ENCODE results near the gene ASPSCR1. TPM values are rescaled to one million over a fixed set of nuclear protein-coding genes. Genes with fewer than 3 reads are reported as not detected.

Gene ASPSCR1
- total and polyA plus RNA-seq, 2 of the 8 experiments (the other 6 are each of a cell fraction or from before 2014, with no cell fraction given): 33.3 to 43.7 TPM

DNA sequence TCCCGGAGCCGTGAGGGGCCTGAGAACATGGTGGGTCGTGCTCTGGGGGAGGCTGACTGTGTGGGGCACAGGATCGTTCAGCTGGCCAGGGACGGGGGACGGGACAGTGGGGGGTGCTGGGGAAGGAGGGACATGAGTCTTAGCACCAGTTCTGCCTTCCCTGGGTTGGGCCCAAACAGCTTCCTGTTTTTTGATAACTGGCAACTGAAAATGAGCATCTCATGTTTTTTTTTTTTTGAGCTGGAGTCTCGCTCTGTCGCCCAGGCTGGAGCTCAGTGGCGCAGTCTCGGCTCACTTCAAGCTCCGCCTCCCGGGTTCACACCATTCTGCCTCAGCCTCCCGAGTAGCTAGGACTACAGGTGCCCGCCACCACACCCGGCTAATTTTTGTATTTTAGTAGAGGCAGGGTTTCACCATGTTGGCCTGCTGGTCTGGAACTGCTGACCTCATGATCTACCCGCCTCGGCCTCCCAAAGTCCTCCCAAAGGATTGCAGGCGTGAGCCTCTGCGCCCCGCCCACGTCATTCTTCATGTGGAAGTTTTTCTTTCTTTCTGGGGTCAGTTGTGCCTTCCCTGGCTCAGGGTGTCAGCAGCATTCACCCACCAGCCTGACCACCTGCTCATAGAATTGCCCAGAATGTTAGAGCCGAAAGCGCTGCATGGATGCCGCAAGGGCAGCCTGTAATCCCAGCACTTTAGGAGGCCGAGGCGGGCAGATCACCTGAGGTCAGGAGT lies 6.4 kb downstream of the ASPSCR1 start (continued):
- TF ChIP-seq, protein P1, sequence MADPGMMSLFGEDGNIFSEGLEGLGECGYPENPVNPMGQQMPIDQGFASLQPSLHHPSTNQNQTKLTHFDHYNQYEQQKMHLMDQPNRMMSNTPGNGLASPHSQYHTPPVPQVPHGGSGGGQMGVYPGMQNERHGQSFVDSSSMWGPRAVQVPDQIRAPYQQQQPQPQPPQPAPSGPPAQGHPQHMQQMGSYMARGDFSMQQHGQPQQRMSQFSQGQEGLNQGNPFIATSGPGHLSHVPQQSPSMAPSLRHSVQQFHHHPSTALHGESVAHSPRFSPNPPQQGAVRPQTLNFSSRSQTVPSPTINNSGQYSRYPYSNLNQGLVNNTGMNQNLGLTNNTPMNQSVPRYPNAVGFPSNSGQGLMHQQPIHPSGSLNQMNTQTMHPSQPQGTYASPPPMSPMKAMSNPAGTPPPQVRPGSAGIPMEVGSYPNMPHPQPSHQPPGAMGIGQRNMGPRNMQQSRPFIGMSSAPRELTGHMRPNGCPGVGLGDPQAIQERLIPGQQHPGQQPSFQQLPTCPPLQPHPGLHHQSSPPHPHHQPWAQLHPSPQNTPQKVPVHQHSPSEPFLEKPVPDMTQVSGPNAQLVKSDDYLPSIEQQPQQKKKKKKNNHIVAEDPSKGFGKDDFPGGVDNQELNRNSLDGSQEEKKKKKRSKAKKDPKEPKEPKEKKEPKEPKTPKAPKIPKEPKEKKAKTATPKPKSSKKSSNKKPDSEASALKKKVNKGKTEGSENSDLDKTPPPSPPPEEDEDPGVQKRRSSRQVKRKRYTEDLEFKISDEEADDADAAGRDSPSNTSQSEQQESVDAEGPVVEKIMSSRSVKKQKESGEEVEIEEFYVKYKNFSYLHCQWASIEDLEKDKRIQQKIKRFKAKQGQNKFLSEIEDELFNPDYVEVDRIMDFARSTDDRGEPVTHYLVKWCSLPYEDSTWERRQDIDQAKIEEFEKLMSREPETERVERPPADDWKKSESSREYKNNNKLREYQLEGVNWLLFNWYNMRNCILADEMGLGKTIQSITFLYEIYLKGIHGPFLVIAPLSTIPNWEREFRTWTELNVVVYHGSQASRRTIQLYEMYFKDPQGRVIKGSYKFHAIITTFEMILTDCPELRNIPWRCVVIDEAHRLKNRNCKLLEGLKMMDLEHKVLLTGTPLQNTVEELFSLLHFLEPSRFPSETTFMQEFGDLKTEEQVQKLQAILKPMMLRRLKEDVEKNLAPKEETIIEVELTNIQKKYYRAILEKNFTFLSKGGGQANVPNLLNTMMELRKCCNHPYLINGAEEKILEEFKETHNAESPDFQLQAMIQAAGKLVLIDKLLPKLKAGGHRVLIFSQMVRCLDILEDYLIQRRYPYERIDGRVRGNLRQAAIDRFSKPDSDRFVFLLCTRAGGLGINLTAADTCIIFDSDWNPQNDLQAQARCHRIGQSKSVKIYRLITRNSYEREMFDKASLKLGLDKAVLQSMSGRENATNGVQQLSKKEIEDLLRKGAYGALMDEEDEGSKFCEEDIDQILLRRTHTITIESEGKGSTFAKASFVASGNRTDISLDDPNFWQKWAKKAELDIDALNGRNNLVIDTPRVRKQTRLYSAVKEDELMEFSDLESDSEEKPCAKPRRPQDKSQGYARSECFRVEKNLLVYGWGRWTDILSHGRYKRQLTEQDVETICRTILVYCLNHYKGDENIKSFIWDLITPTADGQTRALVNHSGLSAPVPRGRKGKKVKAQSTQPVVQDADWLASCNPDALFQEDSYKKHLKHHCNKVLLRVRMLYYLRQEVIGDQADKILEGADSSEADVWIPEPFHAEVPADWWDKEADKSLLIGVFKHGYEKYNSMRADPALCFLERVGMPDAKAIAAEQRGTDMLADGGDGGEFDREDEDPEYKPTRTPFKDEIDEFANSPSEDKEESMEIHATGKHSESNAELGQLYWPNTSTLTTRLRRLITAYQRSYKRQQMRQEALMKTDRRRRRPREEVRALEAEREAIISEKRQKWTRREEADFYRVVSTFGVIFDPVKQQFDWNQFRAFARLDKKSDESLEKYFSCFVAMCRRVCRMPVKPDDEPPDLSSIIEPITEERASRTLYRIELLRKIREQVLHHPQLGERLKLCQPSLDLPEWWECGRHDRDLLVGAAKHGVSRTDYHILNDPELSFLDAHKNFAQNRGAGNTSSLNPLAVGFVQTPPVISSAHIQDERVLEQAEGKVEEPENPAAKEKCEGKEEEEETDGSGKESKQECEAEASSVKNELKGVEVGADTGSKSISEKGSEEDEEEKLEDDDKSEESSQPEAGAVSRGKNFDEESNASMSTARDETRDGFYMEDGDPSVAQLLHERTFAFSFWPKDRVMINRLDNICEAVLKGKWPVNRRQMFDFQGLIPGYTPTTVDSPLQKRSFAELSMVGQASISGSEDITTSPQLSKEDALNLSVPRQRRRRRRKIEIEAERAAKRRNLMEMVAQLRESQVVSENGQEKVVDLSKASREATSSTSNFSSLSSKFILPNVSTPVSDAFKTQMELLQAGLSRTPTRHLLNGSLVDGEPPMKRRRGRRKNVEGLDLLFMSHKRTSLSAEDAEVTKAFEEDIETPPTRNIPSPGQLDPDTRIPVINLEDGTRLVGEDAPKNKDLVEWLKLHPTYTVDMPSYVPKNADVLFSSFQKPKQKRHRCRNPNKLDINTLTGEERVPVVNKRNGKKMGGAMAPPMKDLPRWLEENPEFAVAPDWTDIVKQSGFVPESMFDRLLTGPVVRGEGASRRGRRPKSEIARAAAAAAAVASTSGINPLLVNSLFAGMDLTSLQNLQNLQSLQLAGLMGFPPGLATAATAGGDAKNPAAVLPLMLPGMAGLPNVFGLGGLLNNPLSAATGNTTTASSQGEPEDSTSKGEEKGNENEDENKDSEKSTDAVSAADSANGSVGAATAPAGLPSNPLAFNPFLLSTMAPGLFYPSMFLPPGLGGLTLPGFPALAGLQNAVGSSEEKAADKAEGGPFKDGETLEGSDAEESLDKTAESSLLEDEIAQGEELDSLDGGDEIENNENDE (IDR thresholded peaks at IDR 0.05; ENCODE audit: insufficient replicate concordance, low read length): no peak
- TF ChIP-seq ZNF274 (IDR thresholded peaks at IDR 0.05; ENCODE audit: borderline replicate concordance, extremely low read depth, low read length) (no peak), CBX5 (IDR thresholded peaks at IDR 0.05; ENCODE audit: low read depth, low read length) (no peak)
